LNCaP clone FGC (cell line): ENCODE data around the gene MYO9B.

Experiments
- DNase-seq: peaks from one replicate; pipeline ENCODE4 v3.0.0-alpha.2; 2011; ENCODE audit warnings: low read depth
- H3K4me3 ChIP-seq: 2 replicates; pipeline ENCODE4 v1.5.1; 2011; ENCODE audit warnings: mild to moderate bottlenecking, low read depth, low read length, control low read depth
- CTCF ChIP-seq: IDR thresholded peaks from 2 replicates; pipeline ENCODE4 v1.5.1; 2012; ENCODE audit warnings: mild to moderate bottlenecking; ENCODE audit not compliant: control insufficient read depth, insufficient read depth; ENCODE audit errors: extremely low read depth

Gene MYO9B

GRCh38 chr19:17206736-17207581 lies 131.4 kb downstream of the MYO9B start:
- TF ChIP-seq CTCF, result no peak
- H3K4me3 ChIP-seq, result no peak overlapping the region

GRCh38 chr19:17209126-17210036 lies 133.8 kb downstream of the MYO9B start:
- TF ChIP-seq CTCF, result no peak
- H3K4me3 ChIP-seq, result no peak overlapping the region
- no peak for DNase-seq

More at GRCh38 chr19:17206736-17207581, 131.4 kb downstream of the MYO9B start:
- DNase-seq, result no peak

GRCh38 chr19:17210296-17210695 lies 134.7 kb downstream of the MYO9B start:
- DNase-seq, result no peak
- TF ChIP-seq CTCF, result no peak
- H3K4me3 ChIP-seq, result no peak overlapping the region

- no peak overlapping the region for H3K4me3 ChIP-seq
- TF ChIP-seq CTCF, result no peak
- DNase-seq, result no peak
These were observed 136.2 kb downstream of the MYO9B start for GRCh38 chr19:17211547-17212446.

GRCh38 chr19:17213334-17213733 lies 137.8 kb downstream of the MYO9B start:
- no peak for DNase-seq
- no peak for TF ChIP-seq CTCF
- H3K4me3 ChIP-seq, result no peak overlapping the region

GRCh38 chr19:17214508-17215126 lies 139.0 kb downstream of the MYO9B start:
- TF ChIP-seq CTCF, result no peak
- no peak for DNase-seq
- peak overlapping the region; percentile 85 for H3K4me3 ChIP-seq
